Right lobe of liver (tissue), 4 donors: Measurements from ENCODE around the gene USP33.

Source experiments
- CTCF ChIP-seq, 4 donors: fragments of 200-600 bp in 3 of 4; fragments of 450-650 bp in 1 of 4; IDR thresholded peaks; one replicate each; pipeline versions ENCODE4 v1.5.1 to v1.8.0; 2016 to 2022; ENCODE audit warnings: antibody characterized with exemption in 4 of 4, mild to moderate bottlenecking in 2 of 4
- POLR2A ChIP-seq: fragments of 450-650 bp; IDR thresholded peaks from one replicate; pipeline ENCODE4 v1.6.1; 2017; ENCODE audit warnings: antibody characterized with exemption, mild to moderate bottlenecking
- donor health status: DM: no; HTN: no; CAD: no.
- donor health status: DM: no; HTN: no; CAD: no.
- donor health status: DM: no; HTN: yes; CAD: no.

- TF ChIP-seq POLR2A, result no peak
- TF ChIP-seq CTCF (IDR thresholded peaks at IDR 0.05), result no peak
Measured at GRCh38 chr1:77706321-77706720, 53.3 kb downstream of the USP33 start.
